ENCODE measurements around the gene RUFY3.
A peak's percentile ranks its signal among the peaks of the same experiment; 100 is the strongest.
"Not testable (repeated sequence)": the region's sequence is repeated elsewhere in the genome, so short reads cannot be mapped to it uniquely, and the experiment has no call there.

The RUFY3 gene

DNA sequence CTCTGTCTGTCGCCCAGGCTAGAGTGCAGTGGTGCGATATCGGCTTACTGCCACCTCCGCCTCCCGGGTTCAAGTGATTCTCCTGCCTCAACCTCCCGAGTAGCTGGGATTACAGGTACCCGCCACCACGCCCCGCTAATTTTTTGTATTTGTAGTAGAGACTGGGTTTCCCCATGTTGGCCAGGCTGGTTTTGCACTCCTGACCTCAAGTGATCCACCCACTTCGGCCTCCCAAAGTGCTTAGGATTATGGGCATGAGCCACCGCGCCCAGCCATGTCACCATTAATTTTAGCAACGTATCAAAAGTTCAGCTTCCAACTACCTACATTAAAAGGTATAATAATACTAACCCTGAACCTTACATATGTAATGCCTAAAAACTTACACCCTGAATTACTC lies 34.4 kb upstream of the RUFY3 start:
- TF ChIP-seq, protein P1, sequence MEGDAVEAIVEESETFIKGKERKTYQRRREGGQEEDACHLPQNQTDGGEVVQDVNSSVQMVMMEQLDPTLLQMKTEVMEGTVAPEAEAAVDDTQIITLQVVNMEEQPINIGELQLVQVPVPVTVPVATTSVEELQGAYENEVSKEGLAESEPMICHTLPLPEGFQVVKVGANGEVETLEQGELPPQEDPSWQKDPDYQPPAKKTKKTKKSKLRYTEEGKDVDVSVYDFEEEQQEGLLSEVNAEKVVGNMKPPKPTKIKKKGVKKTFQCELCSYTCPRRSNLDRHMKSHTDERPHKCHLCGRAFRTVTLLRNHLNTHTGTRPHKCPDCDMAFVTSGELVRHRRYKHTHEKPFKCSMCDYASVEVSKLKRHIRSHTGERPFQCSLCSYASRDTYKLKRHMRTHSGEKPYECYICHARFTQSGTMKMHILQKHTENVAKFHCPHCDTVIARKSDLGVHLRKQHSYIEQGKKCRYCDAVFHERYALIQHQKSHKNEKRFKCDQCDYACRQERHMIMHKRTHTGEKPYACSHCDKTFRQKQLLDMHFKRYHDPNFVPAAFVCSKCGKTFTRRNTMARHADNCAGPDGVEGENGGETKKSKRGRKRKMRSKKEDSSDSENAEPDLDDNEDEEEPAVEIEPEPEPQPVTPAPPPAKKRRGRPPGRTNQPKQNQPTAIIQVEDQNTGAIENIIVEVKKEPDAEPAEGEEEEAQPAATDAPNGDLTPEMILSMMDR (IDR thresholded peaks at IDR 0.05) = no peak
- no peak for TF ChIP-seq ZFX (IDR thresholded peaks at IDR 0.05; ENCODE audit: borderline replicate concordance)
- peak overlapping the region; percentile 92 for H3K27ac ChIP-seq

DNA sequence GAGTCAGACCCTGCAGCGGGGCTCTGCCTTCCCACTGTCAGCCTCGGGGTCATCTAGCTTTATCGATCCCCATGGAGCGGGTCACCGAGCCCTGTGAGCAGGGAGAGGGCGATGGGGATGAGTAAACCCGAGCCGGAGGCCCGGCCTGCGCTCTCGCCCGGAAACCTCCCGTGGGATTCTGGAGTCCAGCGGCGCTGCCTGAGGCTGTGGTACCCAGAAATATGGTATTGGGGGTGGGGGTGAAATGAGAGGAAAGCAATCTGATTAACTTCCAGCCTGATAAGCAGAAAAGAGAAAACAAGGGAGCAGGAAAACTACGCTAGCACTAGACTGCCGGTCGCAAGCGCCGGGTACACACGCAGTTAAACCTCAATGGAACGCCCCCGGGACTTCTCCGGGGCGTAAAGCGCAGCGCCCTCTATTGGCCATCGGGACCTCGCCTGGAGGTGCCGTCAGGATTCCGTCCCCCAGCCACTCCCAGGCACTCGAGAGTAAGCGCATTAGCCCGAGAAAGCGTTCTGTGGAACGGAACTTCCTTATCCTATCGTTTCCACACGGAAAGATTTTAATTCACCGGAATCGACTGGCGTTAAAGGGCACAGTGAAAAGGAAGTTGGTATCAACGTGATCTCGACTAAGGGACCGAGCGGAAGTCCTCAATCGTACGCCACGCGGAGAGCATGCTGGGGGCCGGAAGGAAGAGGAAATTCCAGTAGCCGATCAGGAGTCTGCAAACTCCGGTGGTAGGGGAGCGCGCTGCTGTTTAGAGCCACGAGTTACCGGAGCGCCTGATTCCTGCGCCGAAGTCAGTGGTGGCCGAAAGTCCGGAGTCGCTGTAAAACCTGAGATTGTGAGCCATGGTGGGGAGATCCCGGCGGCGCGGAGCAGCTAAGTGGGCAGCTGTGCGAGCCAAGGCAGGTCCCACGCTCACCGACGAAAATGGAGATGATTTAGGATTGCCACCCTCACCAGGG lies 33.7 kb upstream of the RUFY3 start, which contains the start of gene UTP3:
Gene UTP3 (plus strand): TSS at position 712 of the 974 bp plus-strand sequence. CDS start 146 bp downstream, at position 858.
- peak within 1 kb of the TSS; percentile 92 for H3K27ac ChIP-seq
- no peak for TF ChIP-seq ZFX (IDR thresholded peaks at IDR 0.05; ENCODE audit: borderline replicate concordance)
- TF ChIP-seq, protein P1 (IDR thresholded peaks at IDR 0.05) = peak; percentile 96

DNA sequence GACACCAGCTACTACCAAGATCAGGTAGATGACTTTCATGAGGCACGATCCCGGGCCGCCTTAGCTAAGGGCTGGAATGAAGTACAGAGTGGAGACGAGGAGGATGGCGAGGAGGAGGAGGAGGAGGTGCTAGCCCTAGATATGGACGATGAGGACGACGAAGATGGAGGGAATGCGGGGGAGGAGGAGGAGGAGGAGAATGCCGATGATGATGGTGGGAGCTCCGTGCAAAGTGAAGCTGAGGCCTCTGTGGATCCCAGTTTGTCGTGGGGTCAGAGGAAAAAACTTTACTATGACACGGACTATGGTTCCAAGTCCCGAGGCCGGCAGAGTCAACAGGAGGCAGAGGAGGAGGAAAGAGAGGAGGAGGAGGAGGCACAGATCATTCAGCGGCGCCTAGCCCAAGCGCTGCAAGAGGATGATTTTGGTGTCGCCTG lies 33.0 kb upstream of the RUFY3 start:
- H3K27ac ChIP-seq = peak overlapping the region; percentile 92
- TF ChIP-seq, protein P1 (IDR thresholded peaks at IDR 0.05) = no peak
- no peak for TF ChIP-seq ZFX (IDR thresholded peaks at IDR 0.05; ENCODE audit: borderline replicate concordance)

DNA sequence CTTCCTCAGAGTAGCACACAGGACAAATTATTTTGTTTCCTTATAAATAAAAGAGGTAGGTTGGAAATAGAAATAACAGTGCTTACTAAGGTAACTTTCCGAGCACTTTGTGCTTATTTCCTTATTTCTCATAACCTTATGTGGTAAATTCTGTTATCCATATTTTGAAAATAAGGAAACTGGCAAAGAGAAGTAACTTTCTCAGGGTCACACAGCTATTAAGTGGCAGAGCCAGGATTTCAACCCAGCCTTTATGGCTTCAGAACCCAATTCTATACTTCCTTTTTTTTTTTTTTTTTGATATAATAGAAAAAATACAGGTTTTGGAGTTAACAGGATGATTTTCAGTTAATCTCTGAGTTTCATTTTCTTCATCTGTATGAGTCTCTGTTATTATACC lies 30.1 kb upstream of the RUFY3 start:
- H3K27ac ChIP-seq = no peak overlapping the region
- TF ChIP-seq ZFX (IDR thresholded peaks at IDR 0.05; ENCODE audit: borderline replicate concordance) = no peak
- TF ChIP-seq, protein P1 (IDR thresholded peaks at IDR 0.05) = no peak

DNA sequence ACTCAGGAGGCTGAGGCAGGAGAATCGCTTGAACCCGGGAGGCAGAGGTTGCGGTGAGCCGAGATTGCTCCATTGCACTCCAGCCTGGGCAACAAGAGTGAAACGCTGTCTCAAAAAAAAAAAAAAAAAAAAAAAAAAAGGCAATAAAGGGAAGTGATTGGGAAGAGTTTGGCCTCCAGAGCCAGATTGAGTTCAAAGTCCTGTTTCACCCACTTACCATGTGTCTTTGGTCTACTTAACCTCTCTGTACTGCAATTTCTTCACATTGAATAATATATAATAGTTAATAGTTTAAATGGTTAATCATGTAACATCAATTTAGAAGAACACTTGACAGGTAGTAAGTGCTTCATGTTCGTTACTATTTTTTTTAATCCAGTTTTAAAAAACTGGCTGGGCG lies 27.1 kb upstream of the RUFY3 start:
- not testable (repeated sequence) for H3K27ac ChIP-seq

DNA sequence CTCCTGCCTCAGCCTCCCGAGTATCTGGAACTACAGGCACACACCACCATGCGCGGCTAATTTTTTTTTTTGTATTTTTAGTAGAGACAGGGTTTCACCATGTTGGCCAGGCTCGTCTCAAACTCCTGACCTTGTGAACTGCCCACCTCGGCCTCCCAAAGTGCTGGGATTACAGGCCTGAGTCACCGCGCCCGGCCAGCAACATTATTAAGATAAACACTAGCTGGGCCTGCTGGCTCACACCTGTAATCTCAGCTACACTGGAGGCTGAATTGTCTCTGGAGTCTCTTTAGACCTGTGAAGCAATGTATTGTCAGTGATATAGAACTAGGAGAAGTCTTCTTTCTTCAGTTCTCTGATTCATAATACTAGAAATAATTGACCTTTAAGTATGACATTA lies 23.3 kb upstream of the RUFY3 start:
- H3K27ac ChIP-seq = not testable (repeated sequence)

DNA sequence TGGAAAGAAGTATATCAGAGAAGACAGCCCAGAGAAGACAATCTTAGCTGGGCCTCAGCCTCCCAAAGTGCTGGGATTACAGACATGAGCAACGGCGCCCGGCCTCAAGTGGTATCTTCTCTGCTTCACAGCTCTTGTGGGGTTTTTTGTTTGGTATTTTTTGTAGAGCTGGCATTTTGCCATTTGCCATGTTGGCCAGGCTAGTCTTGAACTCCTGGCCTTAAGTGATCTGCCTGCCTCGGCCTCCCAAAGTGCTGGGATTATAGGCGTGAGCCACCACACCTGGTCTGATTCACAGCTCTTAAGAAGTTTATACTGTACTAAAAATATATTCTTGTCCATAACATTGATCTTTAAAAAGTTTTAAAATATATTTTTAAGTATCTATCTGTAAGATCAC lies 21.1 kb upstream of the RUFY3 start:
- no peak for TF ChIP-seq ZFX (IDR thresholded peaks at IDR 0.05; ENCODE audit: borderline replicate concordance)
- TF ChIP-seq, protein P1 (IDR thresholded peaks at IDR 0.05) = no peak
- H3K27ac ChIP-seq = no peak overlapping the region

DNA sequence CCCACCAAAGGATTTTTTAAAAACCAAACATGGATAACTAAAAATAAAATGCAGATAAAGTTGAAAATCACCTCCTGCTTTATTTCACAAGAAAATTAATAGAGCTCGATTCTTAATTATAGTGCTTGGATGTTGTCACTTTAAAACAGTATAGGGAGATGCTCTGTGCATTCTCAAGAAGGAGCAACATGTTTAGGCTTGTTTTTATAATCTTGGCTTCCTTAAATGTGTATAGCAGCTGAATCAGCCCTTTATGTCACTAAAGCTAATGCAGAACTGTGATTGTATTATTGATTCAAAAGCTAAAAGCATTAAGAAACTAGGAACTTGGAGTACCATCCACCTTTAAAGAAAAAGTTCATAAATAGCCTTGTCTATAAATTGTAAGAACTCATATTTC lies 20.5 kb upstream of the RUFY3 start:
- no peak overlapping the region for H3K27ac ChIP-seq
- TF ChIP-seq, protein P1 (IDR thresholded peaks at IDR 0.05) = no peak
- TF ChIP-seq ZFX (IDR thresholded peaks at IDR 0.05; ENCODE audit: borderline replicate concordance) = no peak

DNA sequence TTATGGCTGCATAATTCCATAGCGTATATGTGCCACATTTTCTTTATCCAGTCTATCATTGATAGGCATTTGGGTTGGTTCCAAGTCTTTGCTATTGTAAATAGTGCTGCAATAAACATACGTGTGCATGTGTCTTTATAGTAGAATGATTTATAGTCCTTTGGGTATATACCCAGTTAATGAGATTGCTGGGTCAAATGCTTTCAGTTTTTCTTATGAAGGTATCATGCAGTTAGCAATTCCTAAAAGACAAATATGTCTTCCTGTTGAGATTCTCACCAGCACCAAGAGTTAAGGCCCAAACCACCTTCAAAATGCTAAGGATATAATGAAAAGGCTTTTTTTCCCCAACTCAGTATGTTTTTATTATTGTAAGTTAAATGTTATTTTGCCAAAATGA lies 19.2 kb upstream of the RUFY3 start:
- H3K27ac ChIP-seq = not testable (repeated sequence)
